ENCODE data around the gene ABTB2.

DNA sequence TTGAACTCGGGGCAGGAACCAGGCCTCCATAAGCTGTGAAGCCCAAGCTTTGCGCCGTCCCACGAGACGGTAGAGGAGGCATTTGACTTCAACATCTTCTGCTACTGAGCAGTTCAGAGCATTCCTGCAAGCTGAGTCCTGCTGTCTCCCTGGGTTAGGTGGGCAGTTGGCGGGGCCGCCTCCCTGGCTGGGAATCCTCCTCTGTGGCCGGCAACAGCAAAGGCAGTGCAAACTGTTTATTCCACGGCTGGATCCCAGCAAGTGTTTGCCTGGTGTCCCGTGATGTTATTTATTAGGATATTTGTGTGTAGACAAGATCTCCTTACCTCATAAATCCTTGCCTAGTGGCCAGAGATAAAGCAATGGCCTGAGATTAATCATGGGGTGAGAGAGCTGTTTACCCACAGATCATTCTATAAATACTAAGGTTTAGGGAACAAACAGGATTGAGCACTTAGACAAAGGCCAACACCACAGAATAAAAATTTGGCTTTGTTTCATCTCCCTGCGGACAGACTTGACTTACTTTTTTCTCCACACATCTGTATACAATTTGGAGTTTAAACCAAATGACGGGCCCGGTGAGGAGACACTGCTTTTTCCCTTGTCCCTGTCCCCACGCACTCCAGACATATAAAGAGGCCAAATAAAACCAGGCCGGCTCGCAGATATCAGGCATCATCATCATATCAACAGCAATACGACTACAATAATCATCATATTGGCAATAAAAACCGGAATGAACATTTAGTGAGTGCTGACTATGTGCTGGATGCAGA, 189.0 kb downstream of the ABTB2 start:
- no peak for TF ChIP-seq POLR2AphosphoS5 (IDR thresholded peaks at IDR 0.05; ENCODE audit: low read depth, low read length)
- TF ChIP-seq, protein P1, sequence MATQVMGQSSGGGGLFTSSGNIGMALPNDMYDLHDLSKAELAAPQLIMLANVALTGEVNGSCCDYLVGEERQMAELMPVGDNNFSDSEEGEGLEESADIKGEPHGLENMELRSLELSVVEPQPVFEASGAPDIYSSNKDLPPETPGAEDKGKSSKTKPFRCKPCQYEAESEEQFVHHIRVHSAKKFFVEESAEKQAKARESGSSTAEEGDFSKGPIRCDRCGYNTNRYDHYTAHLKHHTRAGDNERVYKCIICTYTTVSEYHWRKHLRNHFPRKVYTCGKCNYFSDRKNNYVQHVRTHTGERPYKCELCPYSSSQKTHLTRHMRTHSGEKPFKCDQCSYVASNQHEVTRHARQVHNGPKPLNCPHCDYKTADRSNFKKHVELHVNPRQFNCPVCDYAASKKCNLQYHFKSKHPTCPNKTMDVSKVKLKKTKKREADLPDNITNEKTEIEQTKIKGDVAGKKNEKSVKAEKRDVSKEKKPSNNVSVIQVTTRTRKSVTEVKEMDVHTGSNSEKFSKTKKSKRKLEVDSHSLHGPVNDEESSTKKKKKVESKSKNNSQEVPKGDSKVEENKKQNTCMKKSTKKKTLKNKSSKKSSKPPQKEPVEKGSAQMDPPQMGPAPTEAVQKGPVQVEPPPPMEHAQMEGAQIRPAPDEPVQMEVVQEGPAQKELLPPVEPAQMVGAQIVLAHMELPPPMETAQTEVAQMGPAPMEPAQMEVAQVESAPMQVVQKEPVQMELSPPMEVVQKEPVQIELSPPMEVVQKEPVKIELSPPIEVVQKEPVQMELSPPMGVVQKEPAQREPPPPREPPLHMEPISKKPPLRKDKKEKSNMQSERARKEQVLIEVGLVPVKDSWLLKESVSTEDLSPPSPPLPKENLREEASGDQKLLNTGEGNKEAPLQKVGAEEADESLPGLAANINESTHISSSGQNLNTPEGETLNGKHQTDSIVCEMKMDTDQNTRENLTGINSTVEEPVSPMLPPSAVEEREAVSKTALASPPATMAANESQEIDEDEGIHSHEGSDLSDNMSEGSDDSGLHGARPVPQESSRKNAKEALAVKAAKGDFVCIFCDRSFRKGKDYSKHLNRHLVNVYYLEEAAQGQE (IDR thresholded peaks at IDR 0.05; ENCODE audit: insufficient read depth in 1 of 2, low read depth in 2 of 2, low read length in 2 of 2) = no peak

All from PFSK-1 (cell line).